ENCODE data around the gene GPR27.

DNA sequence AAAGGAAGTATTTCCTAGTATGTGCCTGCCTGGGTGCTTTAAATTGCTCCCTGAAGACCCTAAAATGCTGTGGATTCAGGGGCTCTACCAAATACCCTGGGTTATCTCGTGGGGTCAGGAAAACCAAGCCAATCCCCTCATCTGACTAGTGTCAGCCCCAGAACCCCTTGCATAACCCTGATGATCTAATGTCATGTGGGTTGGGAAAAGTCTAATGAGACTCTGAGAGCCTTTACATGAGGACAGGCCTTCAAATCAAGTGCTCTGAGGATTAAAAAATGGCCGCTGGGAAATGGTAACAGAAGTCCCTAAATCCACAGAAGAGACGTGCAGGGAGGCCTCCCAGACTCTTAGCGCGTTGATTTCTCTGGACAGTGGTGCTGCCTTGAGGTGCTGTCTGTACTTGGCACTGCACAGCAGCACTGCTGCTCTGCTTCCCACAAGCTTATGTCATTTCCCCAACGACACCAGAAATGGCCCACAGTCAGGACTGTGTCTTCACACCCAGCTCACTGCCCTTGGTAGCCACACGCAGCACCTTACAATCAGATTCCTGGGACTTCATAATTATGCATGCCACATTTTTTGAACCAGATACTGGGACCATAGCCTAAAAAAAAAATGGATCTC is 45.1 kb upstream of the GPR27 start:
- TF ChIP-seq CTCF (IDR thresholded peaks at IDR 0.05; ENCODE audit: insufficient read depth, low read length, poor library complexity, severe bottlenecking) (no peak), EZH2phosphoT487 (conservative IDR thresholded peaks at IDR 0.05; ENCODE audit: low read length) (no peak)

Data from SU-DHL-6 (cell line).